DOHH2 (cell line): ENCODE data around the gene PAFAH2.

Experiments
- H3F3A ChIP-seq: fragments of 200-600 bp; sonication (generic), shearing (Covaris generic); 2 replicates; pipeline ENCODE4 v1.6.0; 2016; ENCODE audit warnings: antibody characterized with exemption, mild to moderate bottlenecking; ENCODE audit not compliant: control insufficient read depth, insufficient read depth
- H3K27ac ChIP-seq: fragments of 200-600 bp; sonication (generic); 2 replicates; pipeline ENCODE4 v1.5.1; 2014; ENCODE audit warnings: low read depth, mild to moderate bottlenecking, low read length, moderate library complexity
- H3K27me3 ChIP-seq: fragments of 200-600 bp; sonication (generic); 2 replicates; pipeline ENCODE4 v1.6.1; 2014; ENCODE audit warnings: mild to moderate bottlenecking, low read length, mixed read lengths; ENCODE audit not compliant: control insufficient read depth
- H3K36me3 ChIP-seq: fragments of 200-600 bp; sonication (generic); 2 replicates; pipeline ENCODE4 v1.6.1; 2014; ENCODE audit warnings: mild to moderate bottlenecking, low read length, moderate library complexity, mixed read lengths; ENCODE audit not compliant: control insufficient read depth
- H3K4me1 ChIP-seq: fragments of 200-600 bp; sonication (generic); 2 replicates; pipeline ENCODE4 v1.6.1; 2014; ENCODE audit warnings: mild to moderate bottlenecking, low read length, mixed read lengths; ENCODE audit not compliant: control insufficient read depth
- H3K4me2 ChIP-seq: fragments of 200-600 bp; sonication (generic); 2 replicates; pipeline ENCODE4 v1.6.0; 2014; ENCODE audit warnings: mild to moderate bottlenecking, low read length, moderate library complexity
- H3K4me3 ChIP-seq: fragments of 200-600 bp; sonication (generic); 2 replicates; pipeline ENCODE4 v1.5.1; 2014; ENCODE audit warnings: mild to moderate bottlenecking, low read length, mixed read lengths
- H3K79me2 ChIP-seq: fragments of 200-600 bp; sonication (generic); 2 replicates; pipeline ENCODE4 v1.6.1; 2014; ENCODE audit warnings: mild to moderate bottlenecking, low read length, mixed read lengths; ENCODE audit not compliant: control insufficient read depth
- H3K9me2 ChIP-seq: fragments of 200-600 bp; sonication (generic); replicated peaks from 2 replicates; pipeline ENCODE4 v1.6.1; 2014; ENCODE audit warnings: mild to moderate bottlenecking, low read length, mixed read lengths; ENCODE audit not compliant: control insufficient read depth
- H3K9me3 ChIP-seq: fragments of 200-600 bp; sonication (generic); 2 replicates; pipeline ENCODE4 v1.6.1; 2014; ENCODE audit warnings: antibody characterized with exemption, low read length, mixed read lengths; ENCODE audit not compliant: control insufficient read depth, insufficient read depth
- H4K20me1 ChIP-seq: fragments of 200-600 bp; sonication (generic); 2 replicates; pipeline ENCODE4 v1.6.0; 2014; ENCODE audit warnings: low read depth, mild to moderate bottlenecking, antibody characterized with exemption, low read length, moderate library complexity; ENCODE audit not compliant: control insufficient read depth, insufficient read depth
- CTCF ChIP-seq: fragments of 200-600 bp; sonication (generic); IDR thresholded peaks from one replicate; pipeline ENCODE4 v1.5.1; 2014; ENCODE audit warnings: antibody characterized with exemption, mild to moderate bottlenecking, low read depth, low read length; ENCODE audit not compliant: poor library complexity, severe bottlenecking
- EZH2phosphoT487 ChIP-seq: fragments of 200-600 bp; sonication (generic); IDR thresholded peaks from 2 replicates; pipeline ENCODE4 v1.6.1; 2017; ENCODE audit warnings: borderline replicate concordance, mild to moderate bottlenecking, antibody characterized with exemption, low read length, moderate library complexity, mixed read lengths

Gene PAFAH2

GRCh38 chr1:25993197-25993951, 4.5 kb downstream of the PAFAH2 start:
- H3K9me3 ChIP-seq = no peaks in the 10 kb centered on the region
- H3K4me1 ChIP-seq = peaks cover 14% of the 10 kb centered on the region
- no peaks in the 10 kb centered on the region for H4K20me1 ChIP-seq
- H3K79me2 ChIP-seq = peaks cover 8% of the 10 kb centered on the region
- H3F3A ChIP-seq = 0 out of 2 replicates have a peak, but pooled peaks cover 4% of the 10 kb centered on the region
- H3K4me3 ChIP-seq = no peak overlapping the region
- no peaks in the 10 kb centered on the region for H3K9me2 ChIP-seq
- no peaks in the 10 kb centered on the region for H3K36me3 ChIP-seq
- H3K4me2 ChIP-seq = no peak overlapping the region
- TF ChIP-seq CTCF (no peak), EZH2phosphoT487 (no peak)
- no peaks in the 10 kb centered on the region for H3K27me3 ChIP-seq
- H3K27ac ChIP-seq = no peak overlapping the region

- peaks cover 8% of the 10 kb centered on the region for H3K79me2 ChIP-seq
- H3K27ac ChIP-seq = no peak overlapping the region
- no peaks in the 10 kb centered on the region for H3K9me3 ChIP-seq
- H4K20me1 ChIP-seq = no peaks in the 10 kb centered on the region
- H3K4me2 ChIP-seq = no peak overlapping the region
- H3K4me3 ChIP-seq = no peak overlapping the region
- H3F3A ChIP-seq = 0 out of 2 replicates have a peak, but pooled peaks cover 4% of the 10 kb centered on the region
- H3K27me3 ChIP-seq = no peaks in the 10 kb centered on the region
- no peaks in the 10 kb centered on the region for H3K36me3 ChIP-seq
- peaks cover 12% of the 10 kb centered on the region for H3K4me1 ChIP-seq
- no peaks in the 10 kb centered on the region for H3K9me2 ChIP-seq
- TF ChIP-seq EZH2phosphoT487 = no peak
- TF ChIP-seq CTCF = no peak
Measured at GRCh38 chr1:25992689-25993171, 5.1 kb downstream of the PAFAH2 start.

GRCh38 chr1:25991937-25992688, 5.8 kb downstream of the PAFAH2 start:
- Histone ChIP-seq H3K4me1 (peaks cover 8% of the 10 kb centered on the region), H3K9me2 (no peaks in the 10 kb centered on the region), H3F3A (0 out of 2 replicates have a peak, but pooled peaks cover 4% of the 10 kb centered on the region), H3K79me2 (peaks cover 4% of the 10 kb centered on the region), H3K27ac (no peak overlapping the region), H3K9me3 (no peaks in the 10 kb centered on the region), H3K4me3 (no peak overlapping the region), H3K36me3 (no peaks in the 10 kb centered on the region), H4K20me1 (no peaks in the 10 kb centered on the region), H3K4me2 (no peak overlapping the region), H3K27me3 (no peaks in the 10 kb centered on the region)
- TF ChIP-seq CTCF (no peak), EZH2phosphoT487 (no peak)
